Suprapubic skin (tissue), 4 donors: Measurements from ENCODE around the gene HTD2.

Source experiments
- EP300 ChIP-seq: sonication (generic); formaldehyde crosslinking; IDR thresholded peaks from one replicate; pipeline ENCODE4 v1.6.1; 2017; ENCODE audit warnings: antibody characterized with exemption
- POLR2A ChIP-seq, 2 donors: fragments of 450-650 bp; IDR thresholded peaks; one replicate each; pipeline ENCODE4 v1.6.1; 2017; ENCODE audit warnings: antibody characterized with exemption in 2 of 2, mild to moderate bottlenecking in 2 of 2, moderate library complexity in 2 of 2
- POLR2AphosphoS5 ChIP-seq, 3 donors: sonication (generic); formaldehyde crosslinking; IDR thresholded peaks; one replicate each; pipeline ENCODE4 v1.6.1; 2017; ENCODE audit warnings: antibody characterized with exemption in 3 of 3
- TF ChIP-seq, protein P1 (sequence below), 2 donors: fragments of 200-600 bp in 1 of 2; fragments of 450-650 bp in 1 of 2; sonication (generic) in 1 of 2; IDR thresholded peaks; one replicate each; pipeline ENCODE4 v1.5.1; 2016 to 2019; ENCODE audit warnings: antibody characterized with exemption in 2 of 2, mild to moderate bottlenecking in 1 of 2, moderate library complexity in 1 of 2

DNA sequence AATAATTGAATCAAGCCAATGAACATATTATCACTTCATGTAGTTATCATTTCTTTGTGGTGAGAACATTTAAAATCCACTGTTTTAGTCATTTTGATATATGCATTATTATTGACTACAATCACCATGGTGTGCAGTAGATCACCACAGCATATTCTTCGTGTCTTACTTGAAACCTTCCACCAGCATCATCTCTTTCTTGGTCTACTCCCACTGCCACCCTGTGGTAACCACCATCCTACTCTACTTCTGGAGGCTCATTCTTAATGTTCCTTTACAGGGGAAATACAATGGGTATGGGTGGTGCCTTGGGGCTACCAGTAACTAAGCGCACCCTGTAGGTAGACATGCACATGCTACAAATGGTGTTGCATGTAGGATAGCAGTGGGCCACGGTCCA is 51.8 kb downstream of the HTD2 start:
- no peak for TF ChIP-seq POLR2A (IDR thresholded peaks at IDR 0.05)
- TF ChIP-seq, protein P1, sequence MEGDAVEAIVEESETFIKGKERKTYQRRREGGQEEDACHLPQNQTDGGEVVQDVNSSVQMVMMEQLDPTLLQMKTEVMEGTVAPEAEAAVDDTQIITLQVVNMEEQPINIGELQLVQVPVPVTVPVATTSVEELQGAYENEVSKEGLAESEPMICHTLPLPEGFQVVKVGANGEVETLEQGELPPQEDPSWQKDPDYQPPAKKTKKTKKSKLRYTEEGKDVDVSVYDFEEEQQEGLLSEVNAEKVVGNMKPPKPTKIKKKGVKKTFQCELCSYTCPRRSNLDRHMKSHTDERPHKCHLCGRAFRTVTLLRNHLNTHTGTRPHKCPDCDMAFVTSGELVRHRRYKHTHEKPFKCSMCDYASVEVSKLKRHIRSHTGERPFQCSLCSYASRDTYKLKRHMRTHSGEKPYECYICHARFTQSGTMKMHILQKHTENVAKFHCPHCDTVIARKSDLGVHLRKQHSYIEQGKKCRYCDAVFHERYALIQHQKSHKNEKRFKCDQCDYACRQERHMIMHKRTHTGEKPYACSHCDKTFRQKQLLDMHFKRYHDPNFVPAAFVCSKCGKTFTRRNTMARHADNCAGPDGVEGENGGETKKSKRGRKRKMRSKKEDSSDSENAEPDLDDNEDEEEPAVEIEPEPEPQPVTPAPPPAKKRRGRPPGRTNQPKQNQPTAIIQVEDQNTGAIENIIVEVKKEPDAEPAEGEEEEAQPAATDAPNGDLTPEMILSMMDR (IDR thresholded peaks at IDR 0.05), result no peak
- TF ChIP-seq POLR2AphosphoS5 (IDR thresholded peaks at IDR 0.05), result no peak
- no peak for TF ChIP-seq EP300
